ENCODE results near the gene BORCS6. TPM values are rescaled to one million over a fixed set of nuclear protein-coding genes. Genes with fewer than 3 reads are reported as not detected.

BORCS6 gene
- total and polyA plus RNA-seq, 2 of the 13 experiments (the other 11 are each of a cell fraction or from before 2014, with no cell fraction given): 2.0 to 5.1 TPM

DNA sequence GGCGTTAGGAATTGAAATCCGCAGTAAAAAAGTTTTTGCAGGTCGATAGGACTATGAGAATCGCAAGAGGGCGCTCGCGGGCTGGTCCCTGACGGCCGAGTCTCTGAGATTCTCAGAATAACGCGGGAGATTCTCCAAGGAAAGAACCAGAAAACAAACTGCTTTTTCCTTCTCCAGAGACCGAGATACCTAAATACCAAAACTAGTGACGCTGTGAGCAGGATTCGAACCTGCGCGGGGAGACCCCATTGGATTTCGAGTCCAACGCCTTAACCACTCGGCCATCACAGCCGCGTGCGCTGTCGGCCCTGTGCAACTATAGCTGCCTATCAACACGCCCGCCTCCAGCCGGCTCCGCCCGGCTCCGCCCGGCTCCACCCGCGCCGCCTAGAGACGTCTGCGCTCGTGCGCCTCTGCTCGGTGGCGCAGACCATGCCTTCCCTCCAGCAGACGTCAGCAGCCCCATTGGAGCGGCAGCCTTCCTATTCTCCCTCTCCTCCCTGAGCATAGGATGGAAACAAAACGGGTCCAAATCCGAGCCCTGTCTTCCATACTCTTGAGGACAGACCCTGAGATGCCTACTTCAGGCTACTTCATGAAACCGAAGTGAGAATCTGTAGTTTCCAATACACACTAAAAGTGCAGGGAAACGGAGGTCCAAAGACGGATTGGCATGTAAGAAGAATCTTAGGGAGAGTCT, 51.2 kb downstream of the BORCS6 start (continued):
- TF ChIP-seq, protein P1, sequence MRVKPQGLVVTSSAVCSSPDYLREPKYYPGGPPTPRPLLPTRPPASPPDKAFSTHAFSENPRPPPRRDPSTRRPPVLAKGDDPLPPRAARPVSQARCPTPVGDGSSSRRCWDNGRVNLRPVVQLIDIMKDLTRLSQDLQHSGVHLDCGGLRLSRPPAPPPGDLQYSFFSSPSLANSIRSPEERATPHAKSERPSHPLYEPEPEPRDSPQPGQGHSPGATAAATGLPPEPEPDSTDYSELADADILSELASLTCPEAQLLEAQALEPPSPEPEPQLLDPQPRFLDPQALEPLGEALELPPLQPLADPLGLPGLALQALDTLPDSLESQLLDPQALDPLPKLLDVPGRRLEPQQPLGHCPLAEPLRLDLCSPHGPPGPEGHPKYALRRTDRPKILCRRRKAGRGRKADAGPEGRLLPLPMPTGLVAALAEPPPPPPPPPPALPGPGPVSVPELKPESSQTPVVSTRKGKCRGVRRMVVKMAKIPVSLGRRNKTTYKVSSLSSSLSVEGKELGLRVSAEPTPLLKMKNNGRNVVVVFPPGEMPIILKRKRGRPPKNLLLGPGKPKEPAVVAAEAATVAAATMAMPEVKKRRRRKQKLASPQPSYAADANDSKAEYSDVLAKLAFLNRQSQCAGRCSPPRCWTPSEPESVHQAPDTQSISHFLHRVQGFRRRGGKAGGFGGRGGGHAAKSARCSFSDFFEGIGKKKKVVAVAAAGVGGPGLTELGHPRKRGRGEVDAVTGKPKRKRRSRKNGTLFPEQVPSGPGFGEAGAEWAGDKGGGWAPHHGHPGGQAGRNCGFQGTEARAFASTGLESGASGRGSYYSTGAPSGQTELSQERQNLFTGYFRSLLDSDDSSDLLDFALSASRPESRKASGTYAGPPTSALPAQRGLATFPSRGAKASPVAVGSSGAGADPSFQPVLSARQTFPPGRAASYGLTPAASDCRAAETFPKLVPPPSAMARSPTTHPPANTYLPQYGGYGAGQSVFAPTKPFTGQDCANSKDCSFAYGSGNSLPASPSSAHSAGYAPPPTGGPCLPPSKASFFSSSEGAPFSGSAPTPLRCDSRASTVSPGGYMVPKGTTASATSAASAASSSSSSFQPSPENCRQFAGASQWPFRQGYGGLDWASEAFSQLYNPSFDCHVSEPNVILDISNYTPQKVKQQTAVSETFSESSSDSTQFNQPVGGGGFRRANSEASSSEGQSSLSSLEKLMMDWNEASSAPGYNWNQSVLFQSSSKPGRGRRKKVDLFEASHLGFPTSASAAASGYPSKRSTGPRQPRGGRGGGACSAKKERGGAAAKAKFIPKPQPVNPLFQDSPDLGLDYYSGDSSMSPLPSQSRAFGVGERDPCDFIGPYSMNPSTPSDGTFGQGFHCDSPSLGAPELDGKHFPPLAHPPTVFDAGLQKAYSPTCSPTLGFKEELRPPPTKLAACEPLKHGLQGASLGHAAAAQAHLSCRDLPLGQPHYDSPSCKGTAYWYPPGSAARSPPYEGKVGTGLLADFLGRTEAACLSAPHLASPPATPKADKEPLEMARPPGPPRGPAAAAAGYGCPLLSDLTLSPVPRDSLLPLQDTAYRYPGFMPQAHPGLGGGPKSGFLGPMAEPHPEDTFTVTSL (CRISPR knock-in tag; IDR thresholded peaks at IDR 0.05; ENCODE audit: borderline replicate concordance): no peak
- no peak for TF ChIP-seq NFATC3 (CRISPR knock-in tag; IDR thresholded peaks at IDR 0.05)
- peak; percentile 74; the same call in 1 of the 2 replicates for TF ChIP-seq BRCA1 (CRISPR knock-in tag; IDR thresholded peaks at IDR 0.05)
- TF ChIP-seq GATAD2A (CRISPR knock-in tag; IDR thresholded peaks at IDR 0.05): peak; percentile 82
- TF ChIP-seq SPEN (CRISPR knock-in tag; IDR thresholded peaks at IDR 0.05; ENCODE audit: low read depth): peak; percentile 41; the same call in 1 of the 2 replicates
- peak; percentile 97 for TF ChIP-seq ZNF224 (CRISPR knock-in tag; IDR thresholded peaks at IDR 0.05)
- peak; percentile 59 for TF ChIP-seq DR1 (CRISPR knock-in tag; IDR thresholded peaks at IDR 0.05)
- TF ChIP-seq, protein P2, sequence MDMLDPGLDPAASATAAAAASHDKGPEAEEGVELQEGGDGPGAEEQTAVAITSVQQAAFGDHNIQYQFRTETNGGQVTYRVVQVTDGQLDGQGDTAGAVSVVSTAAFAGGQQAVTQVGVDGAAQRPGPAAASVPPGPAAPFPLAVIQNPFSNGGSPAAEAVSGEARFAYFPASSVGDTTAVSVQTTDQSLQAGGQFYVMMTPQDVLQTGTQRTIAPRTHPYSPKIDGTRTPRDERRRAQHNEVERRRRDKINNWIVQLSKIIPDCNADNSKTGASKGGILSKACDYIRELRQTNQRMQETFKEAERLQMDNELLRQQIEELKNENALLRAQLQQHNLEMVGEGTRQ (IDR thresholded peaks at IDR 0.05; ENCODE audit: low read depth, low read length): no peak
- TF ChIP-seq, protein P2 (CRISPR knock-in tag; IDR thresholded peaks at IDR 0.05; ENCODE audit: borderline replicate concordance): 0 out of 2 replicates have a peak, but pooled peaks have one; percentile 52
- no peak for TF ChIP-seq ZSCAN20 (CRISPR knock-in tag; IDR thresholded peaks at IDR 0.05; ENCODE audit: borderline replicate concordance)
- TF ChIP-seq ZNF749 (CRISPR knock-in tag; IDR thresholded peaks at IDR 0.05; ENCODE audit: borderline replicate concordance): peak; percentile 40; the same call in 1 of the 2 replicates
- no peak for TF ChIP-seq CBX1 (IDR thresholded peaks at IDR 0.05; ENCODE audit: low read depth)
- TF ChIP-seq HMG20B (CRISPR knock-in tag; conservative IDR thresholded peaks at IDR 0.05): no peak
- TF ChIP-seq IKZF4 (CRISPR knock-in tag; IDR thresholded peaks at IDR 0.05; ENCODE audit: borderline replicate concordance, low read depth, not compliant biosample characterization): no peak
- TF ChIP-seq, protein P3, sequence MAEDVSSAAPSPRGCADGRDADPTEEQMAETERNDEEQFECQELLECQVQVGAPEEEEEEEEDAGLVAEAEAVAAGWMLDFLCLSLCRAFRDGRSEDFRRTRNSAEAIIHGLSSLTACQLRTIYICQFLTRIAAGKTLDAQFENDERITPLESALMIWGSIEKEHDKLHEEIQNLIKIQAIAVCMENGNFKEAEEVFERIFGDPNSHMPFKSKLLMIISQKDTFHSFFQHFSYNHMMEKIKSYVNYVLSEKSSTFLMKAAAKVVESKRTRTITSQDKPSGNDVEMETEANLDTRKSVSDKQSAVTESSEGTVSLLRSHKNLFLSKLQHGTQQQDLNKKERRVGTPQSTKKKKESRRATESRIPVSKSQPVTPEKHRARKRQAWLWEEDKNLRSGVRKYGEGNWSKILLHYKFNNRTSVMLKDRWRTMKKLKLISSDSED (CRISPR knock-in tag; IDR thresholded peaks at IDR 0.05): no peak
- no peak for TF ChIP-seq NR2F6 (IDR thresholded peaks at IDR 0.05)
- no peak; the same call in 1 of the 2 replicates for TF ChIP-seq NR2F6 (CRISPR knock-in tag; IDR thresholded peaks at IDR 0.05)
- 0 out of 2 replicates have a peak, but pooled peaks have one; percentile 39 for TF ChIP-seq ZNF75D (CRISPR knock-in tag; IDR thresholded peaks at IDR 0.05; ENCODE audit: borderline replicate concordance)
- TF ChIP-seq ZNF138 (CRISPR knock-in tag; IDR thresholded peaks at IDR 0.05; ENCODE audit: low read depth): no peak
- TF ChIP-seq ETV6 (CRISPR knock-in tag; conservative IDR thresholded peaks at IDR 0.05): no peak

Data from HepG2 (cell line).